ENCODE results near the gene PRSS57.
"Not testable (repeated sequence)": the region's sequence is repeated elsewhere in the genome, so short reads cannot be mapped to it uniquely, and the experiment has no call there.

Gene PRSS57

DNA sequence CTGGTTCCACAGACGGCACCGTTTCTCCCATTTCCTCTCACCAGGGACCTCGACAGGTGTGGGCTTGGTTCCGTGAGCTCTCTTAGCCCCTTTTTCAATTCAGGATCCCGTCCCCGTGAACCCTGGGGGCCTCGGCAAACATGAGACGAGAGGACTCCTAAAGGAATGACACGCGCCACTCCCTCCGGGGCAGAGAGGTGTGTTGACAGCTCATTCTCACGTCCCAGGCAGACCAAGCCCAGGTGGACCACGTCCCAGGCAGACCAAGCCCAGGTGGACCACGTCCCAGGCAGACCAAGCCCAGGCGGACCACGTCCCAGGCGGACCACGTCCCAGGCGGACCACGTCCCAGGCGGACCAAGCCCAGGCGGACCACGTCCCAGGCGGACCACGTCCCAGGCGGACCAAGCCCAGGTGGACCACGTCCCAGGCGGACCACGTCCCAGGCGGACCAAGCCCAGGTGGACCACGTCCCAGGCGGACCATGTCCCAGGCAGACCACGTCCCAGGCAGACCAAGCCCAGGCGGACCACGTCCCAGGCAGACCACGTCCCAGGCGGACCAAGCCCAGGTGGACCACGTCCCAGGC, 28.2 kb downstream of the PRSS57 start:
- DNase-seq, result not testable (repeated sequence)

DNA sequence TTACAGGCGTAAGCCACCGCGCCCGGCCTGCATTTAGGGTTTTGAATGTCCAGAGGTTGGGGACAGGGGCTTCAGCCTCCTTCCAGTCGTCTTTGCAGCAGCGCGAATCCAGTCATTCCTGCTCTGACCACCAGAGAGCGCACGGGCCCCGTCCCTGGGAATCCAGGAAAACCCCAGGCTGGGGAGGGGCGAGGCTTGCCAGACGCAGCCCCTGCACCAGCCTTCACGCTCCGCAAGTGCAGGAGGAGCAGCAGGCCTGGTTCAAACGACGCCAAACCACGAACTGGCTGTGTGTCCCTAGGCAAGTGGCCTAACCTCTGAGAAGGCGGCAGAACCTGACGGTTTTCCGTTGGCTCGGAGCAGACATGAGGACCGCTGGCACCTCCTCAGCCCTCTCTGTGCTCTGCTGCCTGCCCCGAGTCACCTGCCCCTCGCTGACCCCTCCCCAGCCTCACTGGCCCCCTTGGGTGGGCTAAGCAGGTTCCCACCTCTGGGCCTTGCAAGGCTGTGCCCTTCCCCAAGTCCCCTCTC, 30.3 kb downstream of the PRSS57 start:
- DNase-seq, result peak; percentile 59 to 83

DNA sequence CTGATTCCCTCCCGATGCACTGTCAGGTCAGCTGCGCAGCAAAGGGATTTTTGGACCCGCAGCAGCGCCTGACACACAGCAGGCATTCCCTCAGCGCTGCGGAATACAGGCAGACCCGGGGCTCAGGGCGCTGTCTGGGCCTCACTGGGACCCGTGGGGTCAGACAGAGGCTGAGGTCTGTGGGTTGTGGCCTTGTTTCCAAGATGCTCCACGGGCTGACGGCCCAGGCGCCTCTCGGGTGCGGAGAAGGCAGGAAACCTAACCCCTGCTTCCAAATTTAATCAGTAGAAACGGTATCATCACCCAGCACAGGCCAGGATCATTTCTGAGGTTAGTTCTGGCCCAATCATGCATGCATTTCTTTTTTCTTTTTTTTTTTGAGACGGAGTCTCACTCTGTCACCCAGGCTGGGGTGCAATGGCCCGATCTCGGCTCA, 31.6 kb downstream of the PRSS57 start:
- no peak for DNase-seq

DNA sequence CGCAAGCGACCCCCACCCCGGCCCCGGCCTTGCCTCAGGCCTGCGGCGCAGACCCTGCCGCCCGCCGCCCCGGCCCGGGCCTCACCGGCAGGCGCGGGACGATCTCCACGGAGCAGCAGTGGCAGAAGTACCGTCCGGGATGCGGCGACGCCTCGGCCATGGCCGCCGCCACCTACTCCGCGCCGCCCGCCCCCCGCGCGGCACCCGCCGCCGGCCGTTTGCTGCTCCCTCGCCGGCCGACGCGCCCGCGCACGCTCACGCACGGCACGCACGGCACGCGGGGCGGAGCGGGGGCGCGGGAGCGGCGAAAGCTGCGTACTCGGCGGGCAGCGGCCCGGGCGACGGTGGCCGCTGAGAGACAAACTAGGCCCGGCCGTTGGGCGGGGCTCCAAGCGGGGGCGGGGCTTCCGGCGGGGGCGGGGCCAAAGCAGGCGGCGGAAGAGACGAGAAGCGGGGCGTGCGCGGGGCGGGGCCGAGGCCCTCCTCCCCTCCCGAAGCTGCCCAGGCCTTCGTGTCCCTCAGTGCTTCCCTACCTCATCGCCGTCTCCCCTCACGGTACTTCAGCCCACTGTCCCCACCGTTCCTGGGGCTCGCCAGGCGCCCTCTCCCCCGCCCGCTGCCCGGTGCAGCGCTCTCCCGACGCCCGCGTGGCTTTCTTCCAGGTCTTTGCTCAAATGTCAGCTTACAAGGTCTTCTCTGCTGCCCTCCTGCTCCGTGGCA, 32.1 kb downstream of the PRSS57 start, which contains the start of gene RNF126:
Gene RNF126, minus strand, starts transcription at position 253 of the 720 bp plus-strand sequence. Its CDS starts 93 bp downstream, at position 160.
- DNase-seq, result peak; percentile 81 to 91

DNA sequence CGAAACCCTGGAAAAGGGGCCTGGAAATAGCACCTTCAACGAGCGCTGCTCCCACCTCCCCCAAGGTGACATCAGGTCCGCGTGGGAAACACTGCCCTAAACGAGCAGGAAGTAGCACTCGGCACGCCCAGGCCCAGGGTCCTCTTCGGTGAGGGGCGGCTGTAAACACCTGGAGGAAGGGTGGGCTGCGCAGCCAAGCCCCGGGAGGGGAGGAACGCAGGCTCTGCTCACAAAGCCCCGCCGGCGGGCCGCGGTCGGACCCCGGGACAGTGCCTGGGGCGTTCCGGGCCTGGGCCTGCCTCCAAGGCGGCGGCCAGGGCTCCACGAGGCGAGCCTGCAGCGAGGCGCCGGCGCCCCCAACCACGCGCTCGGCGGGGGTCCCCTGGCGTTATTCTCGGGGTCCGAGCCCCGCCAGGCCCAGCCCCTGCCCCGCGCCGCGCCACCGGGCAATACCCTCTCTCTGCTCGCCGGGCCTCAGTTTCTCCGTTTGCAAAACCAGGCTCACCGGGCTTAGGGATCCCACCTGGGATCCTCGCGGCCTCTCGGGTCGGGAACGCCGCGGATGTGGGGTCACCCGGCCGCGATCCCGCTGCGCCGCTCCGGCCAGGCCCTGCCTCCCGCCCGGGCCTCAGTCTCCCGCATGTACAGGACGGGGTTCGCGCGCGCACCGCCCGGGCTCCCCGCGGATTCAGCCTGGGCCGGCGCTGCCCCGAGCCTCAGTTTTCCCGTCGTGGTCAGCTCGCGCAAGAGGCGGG, 32.9 kb downstream of the PRSS57 start:
- DNase-seq, result peak in 1 of 2 experiments; percentile 25

DNA sequence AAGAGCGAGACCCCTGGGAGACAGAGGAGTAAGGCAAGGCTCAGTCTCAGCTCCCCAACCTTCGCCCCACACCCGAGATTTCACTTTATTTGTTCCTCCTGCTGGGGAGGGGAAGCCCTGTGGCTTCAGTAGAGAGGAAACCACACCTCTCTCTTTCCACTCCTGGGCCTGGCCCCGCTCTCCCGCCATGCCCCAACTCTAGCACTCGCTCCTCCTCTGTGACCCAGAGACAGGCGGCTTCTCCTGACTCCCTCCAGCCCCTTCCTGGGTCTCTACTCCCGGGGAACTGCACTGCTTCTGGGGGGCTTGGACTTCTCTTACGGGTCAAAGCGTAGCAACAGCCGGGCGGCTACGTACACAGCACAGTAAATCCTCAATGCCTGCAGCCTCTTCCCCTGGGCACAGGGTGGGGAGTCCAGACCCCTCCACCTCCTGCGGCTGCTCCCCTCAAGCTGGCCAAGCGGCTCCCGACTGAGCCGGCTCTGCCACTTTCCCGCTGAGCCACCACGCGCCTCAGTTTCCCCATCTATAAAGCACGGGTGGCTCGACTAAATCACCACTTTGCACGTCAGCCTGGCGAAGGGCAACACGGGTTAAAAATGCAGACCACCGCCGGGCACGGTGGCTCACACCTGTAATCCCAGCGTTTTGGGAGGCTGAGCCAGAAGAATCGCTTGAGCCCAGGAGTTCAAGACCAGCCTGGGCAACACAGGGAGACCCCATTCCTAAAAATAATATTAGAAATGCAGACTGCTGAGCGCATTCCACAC, 33.6 kb downstream of the PRSS57 start:
- no peak for DNase-seq

DNA sequence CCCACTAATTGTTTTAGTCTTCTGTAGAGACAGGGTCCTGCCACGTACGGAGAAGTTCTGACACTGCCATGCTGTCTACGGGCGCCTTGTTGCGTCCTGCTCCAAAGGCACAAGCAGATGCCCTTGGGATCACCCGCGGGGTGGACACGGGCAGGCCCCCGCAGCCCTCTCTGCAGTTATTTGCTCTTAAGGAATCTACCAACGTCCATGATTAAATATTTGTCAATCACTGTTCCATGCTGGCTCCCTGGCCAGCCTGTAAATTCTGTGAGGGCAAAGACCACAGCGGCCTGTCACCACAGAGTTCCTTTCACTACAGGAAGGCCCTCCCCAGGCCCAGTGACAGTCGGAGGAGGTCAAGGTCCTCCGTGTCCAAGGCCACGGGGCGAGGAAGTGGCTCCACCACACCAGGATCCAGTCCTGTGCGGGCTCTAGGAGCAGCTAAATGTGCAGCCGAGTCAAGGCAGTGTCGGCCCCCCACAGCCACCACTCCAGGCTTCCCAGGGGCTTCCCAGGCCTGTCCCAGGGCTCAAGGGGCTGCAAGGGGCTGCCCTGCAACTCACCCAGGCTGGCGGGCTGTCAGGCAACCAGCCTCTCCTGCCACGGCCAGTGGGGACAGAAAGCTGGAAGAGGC, 34.3 kb downstream of the PRSS57 start:
- DNase-seq, result no peak

DNA sequence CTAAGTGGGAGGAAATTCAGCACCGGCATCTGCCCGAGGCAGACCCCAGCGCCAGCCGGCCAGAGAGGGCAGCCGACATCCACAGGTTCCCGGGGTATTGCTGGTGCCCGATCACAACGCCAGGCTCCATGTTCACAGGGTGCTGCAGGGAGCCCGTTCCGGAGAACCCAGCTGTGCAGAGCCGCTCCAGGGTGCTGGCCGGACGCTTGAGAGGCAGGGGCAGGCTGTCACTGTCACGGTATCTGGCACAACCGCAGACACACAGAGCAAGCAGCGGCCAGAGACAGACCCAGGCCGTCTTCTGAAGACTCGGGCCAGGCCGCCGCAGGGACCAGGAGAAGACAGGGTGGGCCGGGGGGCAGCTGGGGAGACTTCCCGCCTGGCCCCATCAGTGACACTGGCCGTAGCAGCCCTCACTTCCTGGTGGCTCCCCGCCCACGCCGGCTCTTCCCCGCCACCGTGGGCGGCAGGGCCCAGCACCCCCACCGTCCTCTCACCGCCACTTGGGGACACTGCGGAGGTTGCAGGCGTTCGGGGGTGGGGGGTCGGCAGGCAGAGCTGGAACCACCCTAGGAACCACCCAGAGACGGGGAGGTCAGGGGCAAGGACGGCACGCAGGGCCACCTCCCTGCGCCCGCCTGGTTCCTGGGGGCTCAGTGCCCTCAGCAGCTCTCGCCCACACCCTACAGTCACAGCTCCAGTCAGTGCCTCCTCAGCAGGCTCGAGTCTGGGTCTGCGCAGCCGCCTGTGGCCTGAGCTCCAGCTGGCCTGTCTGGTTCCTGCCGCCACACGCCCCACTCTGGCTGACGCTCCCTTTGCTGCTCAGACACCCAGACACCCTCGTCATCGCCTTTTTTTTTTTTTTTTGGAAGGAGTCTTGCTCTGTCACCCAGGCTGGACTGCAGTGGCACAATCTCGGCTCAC, 36.1 kb downstream of the PRSS57 start:
- no peak for DNase-seq

DNA sequence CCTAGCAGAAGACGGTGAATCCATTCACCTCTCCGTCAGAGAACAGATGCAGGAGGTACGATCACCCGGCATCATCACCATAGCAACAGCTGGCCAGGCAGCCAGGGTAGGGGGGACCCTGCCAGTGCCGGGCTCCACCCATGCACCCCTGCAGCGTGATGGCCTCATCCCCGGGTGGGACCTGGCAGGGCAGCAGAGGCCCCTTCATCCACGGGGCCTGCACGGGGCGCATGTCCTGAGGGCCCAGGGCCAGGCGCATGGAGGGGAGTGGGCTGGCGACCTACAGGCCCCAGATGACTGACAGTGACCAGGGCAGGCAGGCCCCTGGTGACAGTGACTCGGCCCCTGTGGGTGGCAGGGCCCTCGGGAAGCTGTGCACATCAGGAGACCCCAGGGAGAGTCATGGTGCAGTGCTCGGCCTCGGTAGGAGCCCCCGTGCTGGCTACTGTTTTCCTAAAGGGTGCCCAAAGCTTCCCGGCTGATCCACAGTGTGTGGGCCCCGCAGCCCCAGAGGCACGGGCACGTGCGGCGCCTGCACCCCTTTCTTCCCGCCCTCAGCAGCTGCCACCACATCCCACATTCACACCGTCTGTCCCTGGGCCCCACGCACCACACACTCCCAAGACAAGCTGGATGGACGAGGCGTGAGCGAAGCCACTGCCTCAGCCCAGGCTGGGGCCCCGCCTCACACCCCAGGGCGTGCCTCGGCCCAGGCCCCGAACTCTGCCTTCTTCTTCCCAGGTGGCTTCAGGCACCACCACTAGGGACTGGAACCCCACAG, 37.0 kb downstream of the PRSS57 start:
- no peak for DNase-seq

DNA sequence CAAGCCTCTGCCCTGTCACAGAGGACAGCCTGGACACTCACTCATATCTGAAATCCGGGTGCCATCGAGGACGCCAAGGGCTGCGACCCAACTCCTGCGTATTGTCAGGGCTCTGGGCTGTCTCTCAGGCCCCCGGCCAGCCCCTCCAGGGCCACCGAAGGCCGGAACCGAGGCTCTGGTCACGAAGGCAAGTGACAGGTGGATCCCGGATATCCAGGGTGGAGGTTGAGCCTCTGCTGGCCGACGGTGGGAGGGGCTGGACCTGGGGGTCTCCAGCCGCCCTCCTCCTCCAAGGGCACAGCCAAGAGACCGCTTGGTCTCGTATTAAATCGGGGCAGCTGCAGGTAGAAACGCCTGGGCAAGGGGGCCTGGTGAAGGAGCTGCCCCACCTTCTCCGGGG, 37.6 kb downstream of the PRSS57 start:
- DNase-seq, result no peak

DNA sequence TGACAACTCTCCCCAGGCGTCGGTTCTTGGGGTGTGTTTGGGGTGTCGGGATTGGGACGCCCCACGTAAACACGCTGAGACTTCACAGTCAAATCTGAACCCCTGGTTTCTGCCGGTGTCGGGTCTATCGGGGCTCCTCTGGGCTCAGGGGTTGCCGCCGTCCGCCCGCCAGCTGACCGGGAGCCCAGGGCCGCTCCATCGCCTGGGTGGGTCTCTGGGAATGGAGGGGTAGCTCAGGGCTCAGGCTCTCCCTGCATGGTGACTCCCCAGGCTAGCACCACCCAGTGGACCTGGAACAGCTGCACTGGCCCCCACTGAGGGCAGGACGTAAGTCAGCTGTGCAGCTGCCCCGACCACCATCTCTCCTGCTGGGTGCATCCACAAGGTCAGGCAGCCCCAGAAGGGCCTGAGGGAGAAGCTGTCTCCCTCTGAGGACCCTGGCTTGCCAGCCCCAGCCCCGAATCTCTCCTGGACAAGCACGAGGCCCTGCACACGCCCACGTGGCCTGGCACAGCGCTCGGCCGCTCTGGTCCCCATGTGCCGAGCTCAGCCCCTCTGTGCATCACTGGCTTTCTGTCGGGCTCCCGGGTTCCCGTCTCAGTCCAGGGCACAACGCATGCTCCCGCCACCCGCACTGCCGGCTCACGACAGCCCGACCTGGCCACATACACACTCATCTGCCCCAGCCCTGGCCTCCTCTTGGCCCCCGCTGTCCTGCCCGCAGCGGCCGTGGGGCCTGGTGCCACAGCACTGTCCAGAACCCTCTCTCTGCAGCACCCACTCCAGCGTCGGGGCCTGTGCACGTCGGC, 38.3 kb downstream of the PRSS57 start:
- DNase-seq, result no peak

DNA sequence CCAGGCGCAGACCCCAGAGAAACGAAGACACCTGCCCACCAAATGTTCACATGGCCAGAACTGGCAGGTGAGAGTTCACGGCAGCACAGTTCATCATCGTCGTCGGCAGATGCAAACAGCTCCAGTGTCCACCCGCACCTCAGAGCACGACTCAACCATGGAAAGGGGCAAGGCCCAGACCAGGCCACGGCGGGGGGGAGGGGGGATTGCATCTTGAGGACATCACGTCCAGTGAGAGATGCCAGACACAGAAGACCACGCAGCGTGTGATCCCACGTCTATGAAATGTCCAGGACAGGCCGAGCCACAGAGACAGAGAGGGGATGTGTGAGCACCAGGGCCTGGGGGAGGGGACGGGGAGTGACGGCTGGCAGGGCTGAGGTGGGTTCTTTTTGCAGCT, 39.6 kb downstream of the PRSS57 start:
- DNase-seq, result no peak

DNA sequence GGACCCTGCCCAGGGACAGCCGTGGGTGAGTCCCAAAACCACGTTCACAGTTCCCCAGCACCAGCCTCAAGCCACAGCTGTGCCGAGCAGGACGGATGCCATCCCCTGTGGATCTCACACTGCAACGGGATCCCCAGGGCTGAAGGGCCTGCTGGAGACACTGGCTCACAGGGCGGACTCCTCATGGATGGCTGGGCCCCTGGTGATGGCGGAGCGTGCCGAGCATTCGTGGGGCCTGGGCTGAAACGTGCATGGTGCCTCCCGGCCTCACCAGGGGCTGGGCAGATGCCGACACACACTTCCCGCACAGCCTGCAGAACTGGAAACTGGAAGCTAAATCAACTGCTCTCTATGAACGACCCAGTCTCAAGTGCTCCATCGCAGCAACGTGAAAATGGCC, 41.8 kb downstream of the PRSS57 start:
- DNase-seq, result no peak

DNA sequence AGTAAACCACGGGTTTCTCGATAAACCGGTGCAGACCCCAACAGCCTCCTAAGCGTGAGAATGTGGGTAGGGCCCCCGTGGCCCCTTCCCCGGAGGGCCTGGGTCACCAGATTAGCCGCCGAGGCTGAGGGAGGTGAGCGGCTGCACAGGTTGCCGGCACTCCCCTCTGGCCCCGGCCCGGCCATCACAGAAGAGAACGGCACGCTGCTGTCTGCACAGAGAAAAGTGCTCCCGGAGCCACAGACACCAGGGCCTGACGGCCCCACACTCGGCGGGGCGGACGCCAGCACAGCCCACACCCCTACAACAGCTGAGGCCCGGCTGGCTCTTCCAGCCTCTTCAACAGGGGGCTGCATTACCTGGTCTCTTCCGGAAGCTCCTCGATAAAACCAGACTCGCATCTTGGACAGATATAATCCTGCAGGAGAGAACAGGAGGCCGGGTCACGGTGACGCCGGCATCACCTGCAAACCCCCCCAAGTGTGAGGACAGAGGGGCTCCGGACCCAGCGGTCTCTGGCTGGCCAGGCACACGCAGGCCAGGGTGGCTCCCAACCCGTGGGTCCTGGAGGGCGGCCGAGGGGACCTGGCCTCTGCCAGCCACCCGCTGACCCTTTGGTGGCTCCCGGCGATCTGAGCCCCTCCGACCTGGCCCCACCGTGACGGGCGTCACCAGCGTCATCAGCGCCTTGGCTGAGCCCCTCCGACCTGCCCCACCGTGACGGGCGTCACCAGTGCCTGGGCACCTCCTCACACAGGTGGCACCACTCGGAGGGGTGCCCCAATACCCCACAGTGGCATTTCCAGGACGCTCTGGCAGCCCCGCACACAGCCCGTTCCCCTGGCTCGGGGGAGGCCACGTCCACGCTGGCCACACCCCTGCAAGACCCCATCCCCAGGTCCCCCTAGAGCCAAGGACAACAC, 42.5 kb downstream of the PRSS57 start:
- no peak for DNase-seq

DNA sequence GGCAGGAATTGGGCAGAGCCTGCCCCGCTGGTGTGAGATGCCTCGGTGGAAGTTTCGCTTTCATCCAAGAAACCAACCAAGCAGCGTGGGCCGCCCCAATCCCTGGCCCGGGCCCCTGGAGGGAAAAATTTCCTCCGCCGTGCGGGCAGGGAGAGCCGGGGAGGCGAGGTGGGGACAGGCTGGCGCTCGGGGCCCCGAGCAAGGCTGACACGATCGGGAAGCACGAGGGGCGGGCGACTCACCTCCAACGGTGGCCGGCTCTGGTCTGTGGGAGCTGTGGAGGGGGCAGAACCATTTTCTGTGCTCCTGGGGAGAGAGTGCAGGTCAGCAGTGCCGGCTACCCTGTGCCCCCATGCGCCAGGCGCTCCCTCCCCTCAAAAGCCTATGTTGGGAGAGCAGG, 43.3 kb downstream of the PRSS57 start:
- no peak for DNase-seq

DNA sequence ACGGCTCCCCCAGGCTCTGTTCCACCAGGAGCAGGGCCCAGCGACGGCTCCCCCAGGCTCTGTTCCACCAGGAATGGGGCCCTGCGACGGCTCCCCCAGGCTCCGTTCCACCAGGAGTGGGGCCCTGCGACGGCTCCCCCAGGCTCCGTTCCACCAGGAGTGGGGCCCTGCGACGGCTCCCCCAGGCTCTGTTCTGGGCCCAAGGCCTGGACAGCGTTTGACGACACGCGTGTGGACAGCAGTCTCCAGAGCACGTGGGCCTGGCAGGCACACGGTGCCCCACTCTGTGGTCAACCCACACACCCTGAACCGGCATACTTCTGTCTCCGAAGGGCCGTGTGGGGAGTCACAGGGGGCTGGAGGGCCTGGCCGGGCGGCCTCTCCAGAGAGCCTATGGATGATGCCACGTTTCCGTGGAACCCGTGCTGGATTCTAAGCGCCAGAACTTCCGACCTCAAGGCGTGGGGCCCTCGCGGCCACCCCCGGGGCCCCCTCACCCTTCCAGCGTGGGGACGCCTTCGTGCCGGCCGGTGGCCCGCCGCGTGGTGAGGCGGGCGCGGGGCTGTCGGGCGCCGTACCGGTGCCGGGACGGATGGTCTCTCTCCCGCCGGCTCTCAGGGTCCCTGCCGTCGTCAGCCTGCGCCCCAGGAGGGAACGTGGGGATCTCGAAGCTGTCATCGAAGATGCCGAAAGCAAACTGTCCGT, 44.0 kb downstream of the PRSS57 start:
- no peak for DNase-seq

DNA sequence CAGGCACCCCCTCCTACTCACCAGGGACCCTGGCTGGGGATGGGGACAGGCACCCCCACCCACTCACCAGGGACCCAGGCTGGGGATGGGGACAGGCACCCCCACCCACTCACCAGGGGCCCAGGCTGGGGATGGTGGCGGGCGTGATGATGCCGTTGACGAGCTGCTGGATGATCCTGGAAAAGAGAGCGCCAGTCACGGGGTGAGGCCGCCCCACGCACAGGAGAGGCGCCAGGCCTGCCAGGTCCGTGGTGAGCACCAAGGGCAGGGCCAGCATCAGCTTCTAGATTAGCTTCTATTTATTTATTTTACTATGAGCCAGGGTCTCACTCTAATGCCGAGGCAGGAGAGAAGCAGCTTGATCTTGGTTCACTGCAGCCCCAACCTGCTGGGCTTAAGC, 45.1 kb downstream of the PRSS57 start:
- DNase-seq, result no peak
